ENCODE measurements around the gene P4HB.

The P4HB gene

DNA sequence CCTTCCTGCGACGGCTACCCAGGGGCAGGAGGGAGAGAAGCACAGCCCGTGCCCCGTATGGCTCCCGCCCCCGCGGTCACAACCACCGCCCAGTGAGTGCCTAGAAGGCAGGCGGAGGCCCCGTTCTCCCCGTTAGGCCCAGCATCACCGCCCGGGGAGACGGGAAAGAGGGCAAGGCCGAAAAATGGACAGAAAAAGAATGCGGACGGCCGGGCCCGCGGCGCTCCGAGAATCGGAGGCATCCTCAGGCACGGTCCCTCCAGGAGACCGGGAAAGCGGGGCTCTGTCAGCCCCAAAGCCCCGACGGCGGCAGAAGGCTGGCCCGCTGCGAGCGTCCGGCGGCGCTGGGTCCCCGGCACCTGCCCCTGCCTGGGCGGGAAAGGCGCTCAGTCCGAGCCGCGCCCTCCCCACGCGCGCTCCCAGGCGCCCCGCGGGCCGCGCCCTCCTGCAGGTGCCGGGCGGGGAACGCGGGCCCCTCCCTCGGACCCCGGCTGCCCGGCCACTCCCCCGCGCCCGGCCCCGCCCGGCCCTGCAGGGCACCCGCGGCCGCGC lies 27.7 kb downstream of the P4HB start:
- DNase-seq (ENCODE audit: low read depth, low spot score), result no peak

DNA sequence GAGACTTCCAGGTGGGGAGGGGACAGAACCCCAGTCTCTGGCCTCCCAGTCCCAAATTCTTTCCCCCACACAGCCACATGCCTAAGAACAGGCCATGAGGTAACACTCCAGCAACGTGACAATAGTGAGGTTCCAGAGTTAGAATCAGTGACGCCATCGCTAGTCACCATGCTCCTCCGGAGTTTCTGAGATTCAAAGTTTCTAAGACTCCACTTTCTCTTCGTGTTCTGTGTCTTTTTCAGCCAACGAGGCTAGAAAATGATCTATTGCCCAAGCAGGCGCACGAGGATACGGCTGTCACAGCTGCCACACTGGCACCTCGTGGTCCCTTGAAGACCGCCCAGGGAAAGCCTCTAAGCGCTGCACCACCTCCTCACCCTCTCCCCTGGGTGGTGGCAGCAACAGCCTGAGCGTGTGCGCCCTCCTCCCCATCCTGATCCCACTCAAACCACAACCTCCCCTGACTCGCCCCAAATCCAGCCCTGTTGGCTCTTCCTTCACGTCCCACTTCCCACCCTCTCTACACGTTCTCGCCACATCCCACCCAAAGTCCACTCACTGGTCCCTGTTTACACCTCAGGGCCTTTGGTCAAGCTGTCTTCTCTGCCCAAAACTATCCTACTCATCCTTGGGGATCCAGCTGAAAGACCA lies 28.3 kb downstream of the P4HB start:
- DNase-seq (ENCODE audit: low read depth, low spot score), result no peak

DNA sequence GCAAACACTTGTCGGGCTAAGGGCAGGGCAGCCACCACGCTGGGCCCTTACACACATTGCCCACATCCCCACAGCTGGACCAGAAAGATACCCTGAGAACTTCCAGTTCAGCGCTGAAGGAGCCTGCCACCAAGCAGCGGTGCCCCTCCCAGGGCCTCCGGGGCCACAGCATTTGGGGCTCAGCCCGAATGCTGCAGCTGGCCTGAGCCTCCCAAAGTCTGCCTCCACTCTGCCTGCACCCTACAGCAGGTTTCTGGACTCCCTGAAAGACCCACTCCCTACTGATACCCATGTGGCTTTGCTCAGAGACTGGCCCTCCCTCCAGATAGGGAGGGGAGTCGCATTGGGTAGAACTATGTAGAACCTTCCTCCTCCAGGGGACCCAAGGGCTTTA lies 28.8 kb downstream of the P4HB start:
- DNase-seq (ENCODE audit: low read depth, low spot score), result no peak

DNA sequence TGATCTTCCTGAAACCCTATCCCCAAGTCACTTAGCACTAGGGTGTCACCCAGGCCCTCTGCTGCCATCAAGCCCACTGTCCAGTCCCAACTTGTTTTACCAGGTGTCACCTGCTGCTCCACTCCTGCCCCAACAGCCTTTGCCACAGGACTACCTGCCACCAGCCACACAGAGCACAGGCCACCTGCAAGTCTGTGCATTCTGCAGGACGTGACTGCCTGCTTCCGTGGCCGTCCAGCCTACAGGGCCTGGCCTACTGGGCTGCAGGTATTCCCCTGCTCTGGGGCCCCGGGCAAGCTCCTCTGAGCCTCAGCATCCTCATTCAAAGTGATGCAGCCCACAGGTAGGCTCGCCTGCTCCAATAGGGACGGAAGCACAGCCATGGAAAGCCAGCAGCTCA lies 30.5 kb downstream of the P4HB start:
- DNase-seq (ENCODE audit: low read depth, low spot score), result no peak

DNA sequence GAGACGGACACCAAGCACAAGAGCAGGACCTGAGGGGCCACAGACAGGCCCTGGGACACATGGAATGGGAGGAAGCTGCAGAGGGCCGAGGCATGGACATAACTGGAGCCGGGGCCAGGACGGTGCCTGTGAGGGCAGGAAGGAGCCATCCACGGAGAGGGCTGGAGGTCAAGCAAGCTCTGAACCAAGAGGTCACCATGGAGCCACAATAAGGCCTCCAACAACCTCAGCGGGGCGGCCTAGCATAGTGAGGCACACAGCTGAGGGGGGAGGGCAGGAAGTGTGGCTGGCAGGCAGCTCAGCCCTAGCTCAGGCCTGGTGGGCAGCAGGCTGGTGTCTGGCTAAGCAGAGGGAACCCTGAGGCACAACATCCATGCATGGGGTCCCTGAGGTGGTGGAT lies 31.7 kb downstream of the P4HB start:
- no peak for DNase-seq (ENCODE audit: low read depth, low spot score)

DNA sequence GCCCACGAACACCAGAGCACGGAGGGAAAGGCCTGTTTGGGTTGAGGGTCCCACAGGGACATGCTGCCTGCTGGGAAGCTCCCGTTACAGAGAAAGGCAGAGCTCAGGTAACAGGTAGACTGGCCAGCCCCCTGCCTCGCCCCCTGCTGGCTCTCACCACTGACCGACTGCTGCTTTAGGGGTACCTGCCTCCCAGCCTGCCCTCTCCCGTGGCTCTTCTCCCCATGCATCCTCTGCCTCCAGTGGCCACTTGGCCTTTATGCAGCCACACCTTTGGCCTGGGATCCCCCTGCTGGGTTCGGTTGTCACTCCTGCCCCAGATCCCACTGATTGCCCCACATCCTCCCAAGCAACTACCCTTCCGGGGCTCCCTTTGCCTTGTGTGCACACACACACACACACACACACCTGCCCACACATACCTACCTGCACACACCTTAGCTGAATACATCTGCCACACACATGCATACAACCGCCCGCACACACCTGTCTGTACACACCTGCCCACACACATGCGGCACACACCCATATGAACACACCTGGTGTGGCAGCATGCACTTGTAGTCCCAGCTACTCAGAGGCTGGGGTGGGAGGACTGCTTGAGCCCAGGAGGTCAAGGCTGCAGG lies 34.4 kb downstream of the P4HB start:
- no peak for DNase-seq (ENCODE audit: low read depth, low spot score)

DNA sequence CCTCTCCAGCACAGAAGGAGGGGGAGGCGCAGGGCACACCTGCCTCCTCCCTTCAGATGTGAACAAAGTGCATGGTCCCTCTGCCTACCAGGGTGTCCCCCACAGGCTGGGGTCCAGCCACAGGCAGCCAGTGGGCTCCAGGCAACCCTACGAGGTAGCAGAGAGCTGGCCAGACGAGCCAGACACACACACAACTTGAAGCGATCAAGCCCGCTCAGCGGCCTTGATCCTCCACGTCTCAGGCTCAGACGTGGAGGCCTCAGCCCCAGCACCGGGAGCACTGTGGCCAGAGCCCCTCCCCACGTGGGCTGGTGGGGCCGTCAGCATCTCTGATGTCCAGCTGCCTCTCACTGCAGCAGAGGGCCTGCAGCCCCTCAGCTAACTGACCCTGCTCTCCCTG lies 35.7 kb downstream of the P4HB start:
- DNase-seq (ENCODE audit: low read depth, low spot score), result no peak

DNA sequence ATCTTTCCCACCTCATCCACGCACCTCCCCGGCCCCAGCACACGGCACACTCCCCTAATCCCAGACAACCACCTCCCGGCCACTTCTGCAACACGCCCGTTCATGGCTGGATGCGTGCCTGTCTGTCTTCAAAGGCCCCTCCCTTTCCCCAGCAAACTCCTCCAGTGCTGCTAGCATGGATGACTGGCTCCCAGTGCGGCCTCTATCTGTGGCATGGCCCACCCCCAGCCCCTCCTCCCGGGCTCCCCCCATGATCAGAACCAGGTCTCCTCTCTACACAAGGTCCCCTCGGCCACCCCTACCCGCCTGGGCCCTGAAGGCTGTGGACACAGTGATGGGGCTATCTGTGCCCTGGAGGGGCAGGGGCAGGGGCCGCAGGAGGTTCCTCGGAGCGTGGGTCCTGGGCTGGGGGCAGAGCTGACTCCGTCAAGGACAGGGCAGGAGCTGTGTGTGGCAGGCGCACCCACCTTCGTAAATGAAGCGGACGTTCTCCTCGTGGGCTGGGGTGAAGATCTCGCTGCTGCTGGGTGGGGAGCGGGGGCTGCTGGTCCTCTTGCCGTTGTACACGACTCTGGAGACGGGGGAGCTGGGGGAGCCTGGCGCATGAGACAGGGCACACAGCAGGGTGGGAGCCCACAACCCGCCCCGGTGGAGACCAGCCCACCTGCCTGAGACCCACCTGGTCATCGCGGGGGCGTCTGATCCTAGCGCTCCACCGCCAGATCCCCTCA lies 36.4 kb downstream of the P4HB start:
- no peak for DNase-seq (ENCODE audit: low read depth, low spot score)

DNA sequence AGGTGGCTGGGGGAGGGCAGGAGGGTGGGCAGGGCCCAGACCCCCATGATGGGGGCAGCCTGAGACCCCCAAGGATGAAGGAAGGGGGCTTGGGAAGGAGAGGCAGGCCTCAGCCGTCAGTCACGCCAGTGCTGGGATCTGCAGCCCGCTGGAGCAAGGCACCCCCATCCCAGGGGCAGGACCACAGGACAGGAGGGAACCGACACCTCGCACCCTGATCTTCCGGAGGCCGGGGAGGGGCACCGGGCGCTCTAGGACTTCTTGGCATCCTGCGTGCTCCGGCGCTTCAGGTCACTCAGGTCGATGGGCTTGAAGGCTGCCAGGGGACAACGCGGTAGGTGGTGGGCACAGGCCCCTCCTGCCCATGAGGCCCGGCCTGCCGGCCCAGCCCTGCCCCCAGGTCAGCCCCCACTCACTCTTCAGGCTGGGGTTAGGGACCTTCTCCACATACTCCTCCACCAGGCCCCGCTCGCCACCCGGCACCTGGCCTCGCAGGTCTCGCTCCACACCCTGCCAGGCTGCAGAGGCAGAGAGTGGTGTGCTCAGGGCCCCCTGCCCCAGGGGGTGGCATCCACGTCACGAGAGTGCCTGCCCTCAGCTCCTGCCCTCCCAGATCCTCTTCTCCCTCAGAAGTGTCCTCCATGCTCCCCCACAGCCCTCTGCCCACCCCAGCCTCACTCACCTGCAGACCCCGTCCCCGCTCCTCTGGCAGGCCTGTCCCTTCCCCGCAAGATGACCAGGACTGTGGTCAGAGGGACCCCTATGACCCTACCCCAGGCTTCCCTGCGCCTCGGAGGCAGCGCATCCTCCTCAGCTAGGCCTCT lies 37.1 kb downstream of the P4HB start:
- DNase-seq (ENCODE audit: low read depth, low spot score), result no peak

DNA sequence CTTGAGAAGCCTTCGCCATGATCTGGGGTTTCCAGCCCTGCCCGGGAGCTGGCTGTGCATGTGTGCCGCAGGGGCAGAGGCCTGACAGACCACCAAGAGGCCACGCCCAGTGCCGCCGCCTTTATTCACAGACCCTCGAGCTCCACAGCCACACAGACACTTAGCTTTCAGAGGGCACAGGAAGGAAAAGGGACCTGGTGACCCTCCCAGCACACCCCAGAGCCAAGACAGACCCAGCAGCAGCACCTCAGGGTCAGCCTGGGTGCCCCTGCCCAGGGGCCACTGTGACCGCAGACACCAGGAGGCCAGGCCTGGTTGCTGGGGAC lies 38.1 kb downstream of the P4HB start:
- no peak for DNase-seq (ENCODE audit: low read depth, low spot score)

DNA sequence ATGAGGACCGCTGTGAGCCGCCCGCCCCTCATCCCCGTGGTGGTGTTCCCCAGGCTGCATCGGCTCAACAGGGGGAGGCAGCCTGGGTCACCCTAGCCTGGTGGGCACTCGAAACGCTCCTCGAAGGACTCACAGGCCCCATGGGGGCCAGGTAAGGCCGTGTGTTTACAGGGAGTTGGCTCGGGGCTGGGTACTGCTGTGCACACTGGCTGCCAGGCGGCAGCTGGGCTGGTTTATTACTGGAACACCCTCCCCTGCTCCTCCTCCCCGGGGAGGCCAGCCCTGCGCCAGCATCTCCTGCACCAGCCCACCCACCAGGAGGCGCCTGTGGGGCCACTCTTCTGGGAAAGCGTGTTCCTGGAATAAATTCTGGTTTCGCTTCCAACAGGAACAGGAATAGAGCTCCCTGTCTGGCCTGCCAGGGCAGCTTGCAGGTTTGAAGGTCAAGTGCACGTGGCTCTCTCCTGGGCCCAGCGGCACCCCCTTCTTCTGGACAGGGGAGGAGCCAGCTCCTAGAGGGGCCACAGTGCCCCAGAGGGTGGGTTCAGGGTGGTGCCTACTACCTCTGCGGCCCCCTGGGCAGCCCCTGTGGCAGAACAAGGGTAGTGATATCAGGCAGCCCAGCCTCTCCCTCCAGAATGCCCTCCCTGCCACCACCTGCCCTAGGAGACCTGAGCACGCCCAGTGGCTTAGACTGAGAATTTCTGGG lies 38.6 kb downstream of the P4HB start:
- DNase-seq (ENCODE audit: low read depth, low spot score), result no peak

DNA sequence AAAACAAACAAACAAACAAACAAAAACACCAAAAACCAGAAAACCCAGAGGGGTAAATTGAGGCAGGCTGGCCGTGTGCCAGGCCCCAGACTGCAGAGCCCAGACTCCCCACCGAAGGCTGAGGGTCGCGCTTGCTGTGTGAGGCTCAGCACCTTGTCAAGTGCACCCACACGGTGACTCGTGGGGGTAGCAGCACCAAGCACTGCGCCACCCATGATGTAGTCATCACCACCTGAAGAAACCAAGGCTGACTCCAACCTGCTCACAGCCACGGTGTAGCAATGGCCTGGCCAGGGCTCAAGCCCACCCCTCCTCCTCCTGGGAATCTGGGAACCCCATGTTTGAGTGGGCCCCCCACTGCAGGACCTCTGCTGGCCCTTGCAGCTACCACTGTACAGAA lies 39.2 kb downstream of the P4HB start:
- DNase-seq (ENCODE audit: low read depth, low spot score), result no peak

DNA sequence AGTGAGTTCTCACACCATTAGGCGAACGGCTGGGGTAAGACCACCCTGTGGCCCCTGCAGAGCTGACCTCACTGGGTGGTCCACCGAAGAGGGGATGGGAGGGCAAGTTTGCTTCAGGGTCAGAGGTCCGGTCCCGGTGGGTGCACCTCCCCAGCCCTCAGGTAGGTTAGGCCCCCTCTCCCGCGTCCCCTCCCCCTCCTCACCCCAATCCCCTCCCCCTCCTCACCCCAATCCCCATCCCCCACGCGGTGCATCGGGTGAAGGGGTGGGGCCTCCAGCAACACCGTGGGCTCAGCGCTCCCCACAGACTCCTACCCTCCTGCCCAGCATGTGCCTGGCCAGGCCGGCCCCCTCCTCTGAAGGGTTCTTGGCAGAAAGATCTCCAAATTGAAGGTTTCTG lies 40.6 kb downstream of the P4HB start:
- no peak for DNase-seq (ENCODE audit: low read depth, low spot score)

DNA sequence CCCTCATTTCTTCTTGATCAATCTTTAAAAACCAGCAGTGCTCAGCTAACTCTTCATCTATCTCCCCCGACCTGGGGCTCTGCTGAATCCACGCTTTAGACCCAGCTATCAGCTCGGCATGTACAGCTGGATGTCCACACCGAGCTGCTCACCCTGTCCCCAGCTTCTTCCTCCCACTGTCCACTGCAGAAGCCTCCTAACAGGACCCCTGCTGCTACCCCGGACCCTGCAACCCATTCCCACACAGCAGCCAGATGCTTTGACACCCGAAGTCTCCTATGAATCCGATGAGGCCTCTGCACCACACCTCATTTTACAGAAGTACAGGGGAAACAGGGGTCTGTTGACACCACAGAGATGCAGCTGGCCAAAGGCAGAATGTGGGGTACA lies 42.6 kb downstream of the P4HB start:
- no peak for DNase-seq (ENCODE audit: low read depth, low spot score)

DNA sequence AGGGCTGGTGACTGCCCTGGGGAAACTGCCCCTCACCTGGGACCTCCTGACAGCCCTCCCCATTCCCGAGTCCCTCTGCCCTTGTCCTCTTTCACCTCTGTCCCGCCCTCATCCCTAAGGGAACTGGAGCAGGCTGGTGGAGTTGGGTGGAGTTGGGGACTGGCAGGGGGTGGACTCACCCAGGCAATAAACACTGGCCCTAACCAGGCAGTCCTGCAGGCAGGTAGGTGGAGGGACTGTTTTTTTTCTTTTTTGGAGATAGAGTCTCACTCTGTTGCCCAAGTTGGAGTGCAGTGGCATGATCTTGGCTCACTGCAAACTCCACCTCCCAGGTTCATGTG lies 44.7 kb downstream of the P4HB start:
- DNase-seq (ENCODE audit: low read depth, low spot score), result no peak

DNA sequence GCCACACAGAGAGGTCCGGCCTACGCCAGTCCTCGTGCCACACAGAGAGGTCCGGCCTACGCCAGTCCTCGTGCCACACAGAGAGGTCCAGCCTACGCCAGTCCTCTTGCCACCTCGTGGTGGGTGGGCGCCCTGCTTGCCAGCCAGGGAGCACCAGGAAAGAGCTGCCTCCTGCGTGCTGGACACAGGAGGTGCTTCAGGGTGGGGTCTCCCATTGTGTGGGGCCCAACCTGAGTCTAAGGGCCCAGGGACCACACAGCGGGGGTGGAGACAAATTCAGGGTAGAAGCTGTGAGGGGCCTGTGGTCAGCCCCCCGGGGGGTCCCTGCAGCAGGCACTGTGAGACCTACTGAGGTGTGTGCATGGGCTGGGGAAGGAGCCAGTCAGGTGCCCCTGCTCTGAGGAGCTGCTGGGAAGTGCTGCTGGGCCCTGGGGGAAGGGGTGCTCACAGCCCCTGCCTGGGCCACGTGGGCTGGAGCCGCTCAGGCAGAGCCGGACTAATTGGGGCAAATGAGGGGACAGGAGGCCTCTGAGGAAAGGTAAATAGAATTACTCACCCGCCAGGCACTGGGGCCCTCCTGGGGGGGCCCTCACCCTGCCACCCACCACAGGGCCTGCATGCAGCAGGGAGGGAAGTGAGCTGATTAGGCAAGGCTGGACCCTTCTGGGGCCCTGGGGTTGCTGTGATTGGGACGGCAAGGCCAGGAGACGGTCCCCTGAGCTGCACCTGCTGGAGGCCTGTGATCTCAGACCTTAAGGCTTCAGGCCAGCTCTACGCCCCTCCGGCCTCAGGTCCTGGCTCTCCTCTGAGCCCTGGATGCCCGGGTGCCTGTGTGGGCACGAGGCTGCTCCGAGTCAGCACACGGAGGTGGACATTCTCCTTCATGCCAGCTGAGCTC lies 45.3 kb downstream of the P4HB start:
- DNase-seq (ENCODE audit: low read depth, low spot score), result no peak

DNA sequence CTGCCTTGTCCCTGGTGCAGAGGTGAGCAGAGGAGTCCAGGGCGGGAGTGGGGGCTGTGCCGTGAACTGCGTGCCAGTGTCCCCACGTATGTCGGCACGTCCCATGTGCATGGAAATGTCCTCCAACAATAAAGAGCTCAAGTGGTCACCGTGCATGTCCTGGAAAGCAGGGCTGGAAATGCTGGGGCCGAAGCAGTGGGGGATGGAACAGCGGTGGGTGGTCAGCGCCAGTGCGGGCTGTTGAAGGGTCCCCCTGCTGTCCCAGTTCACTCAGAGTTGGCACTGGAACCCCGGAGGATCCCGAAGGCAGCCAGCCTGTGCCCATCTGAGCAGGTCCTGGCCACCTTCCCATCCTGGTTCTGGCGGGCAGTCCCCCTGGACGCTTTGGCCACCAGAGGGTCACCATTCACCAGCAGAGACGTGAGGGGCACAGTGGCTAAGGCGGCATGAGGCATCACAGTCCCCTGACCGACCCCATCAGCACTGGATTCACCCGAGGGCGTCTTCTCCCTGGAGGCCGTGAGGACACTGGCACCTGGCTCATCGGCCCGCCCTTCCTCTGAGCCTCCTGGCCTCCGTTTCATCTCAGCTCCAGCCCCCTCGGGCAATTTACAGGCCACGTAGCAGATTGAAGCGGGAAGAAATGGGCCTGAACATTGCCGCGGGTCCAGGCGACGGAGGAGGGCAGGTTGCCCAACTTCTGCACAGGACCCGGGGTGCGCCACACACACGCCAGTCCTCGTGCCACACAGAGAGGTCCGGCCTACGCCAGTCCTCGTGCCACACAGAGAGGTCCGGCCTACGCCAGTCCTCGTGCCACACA lies 46.3 kb downstream of the P4HB start:
- DNase-seq (ENCODE audit: low read depth, low spot score), result no peak

DNA sequence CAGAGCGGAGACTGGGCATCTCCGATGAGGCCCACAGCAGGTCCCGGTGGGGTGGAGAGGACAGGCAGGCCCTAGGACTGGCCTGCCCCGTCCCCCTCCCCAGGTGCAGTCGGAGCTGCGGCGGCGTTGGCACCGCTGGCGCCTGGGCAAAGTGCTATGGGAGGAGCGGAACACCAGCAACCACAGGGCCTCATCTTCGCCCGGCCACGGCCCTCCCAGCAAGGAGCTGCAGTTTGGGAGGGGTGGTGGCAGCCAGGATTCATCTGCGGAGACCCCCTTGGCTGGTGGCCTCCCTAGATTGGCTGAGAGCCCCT lies 47.0 kb downstream of the P4HB start:
- DNase-seq (ENCODE audit: low read depth, low spot score), result no peak

DNA sequence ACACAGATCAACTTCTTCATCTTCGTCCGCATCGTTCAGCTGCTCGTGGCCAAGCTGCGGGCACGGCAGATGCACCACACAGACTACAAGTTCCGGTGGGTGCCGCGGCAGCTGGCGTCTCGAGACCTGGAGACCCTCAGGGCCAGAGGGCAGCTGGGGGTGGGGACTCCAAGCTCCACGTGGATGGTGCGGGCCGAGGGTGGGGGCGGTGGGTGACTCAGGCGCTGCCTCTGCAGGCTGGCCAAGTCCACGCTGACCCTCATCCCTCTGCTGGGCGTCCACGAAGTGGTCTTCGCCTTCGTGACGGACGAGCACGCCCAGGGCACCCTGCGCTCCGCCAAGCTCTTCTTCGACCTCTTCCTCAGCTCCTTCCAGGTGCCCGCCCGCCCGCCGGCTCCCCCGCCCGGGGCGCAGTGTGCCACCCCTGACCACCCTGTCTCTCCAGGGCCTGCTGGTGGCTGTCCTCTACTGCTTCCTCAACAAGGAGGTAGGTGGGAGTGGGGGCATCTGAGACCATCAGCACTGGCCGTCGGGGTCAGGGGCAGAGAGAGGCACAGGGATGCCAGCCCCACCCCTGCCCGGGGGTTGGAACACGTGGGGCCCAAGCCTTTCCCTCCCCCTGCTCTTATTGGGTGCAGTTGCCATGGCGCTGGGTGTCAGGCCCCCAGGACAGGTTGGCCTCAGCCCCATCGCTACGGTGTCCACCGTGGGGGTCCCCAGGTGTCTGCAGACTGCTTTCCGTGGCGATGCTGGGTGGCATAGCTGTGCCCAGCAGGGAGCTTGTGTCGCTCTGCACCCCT lies 47.6 kb downstream of the P4HB start:
- no peak for DNase-seq (ENCODE audit: low read depth, low spot score)
